ENCODE data around the gene CTXN1. TPM values are rescaled to one million over a fixed set of nuclear protein-coding genes. Genes with fewer than 3 reads are reported as not detected.

Gene CTXN1
- total RNA-seq, 1 experiment from 2014 or later = 54.5 TPM

DNA sequence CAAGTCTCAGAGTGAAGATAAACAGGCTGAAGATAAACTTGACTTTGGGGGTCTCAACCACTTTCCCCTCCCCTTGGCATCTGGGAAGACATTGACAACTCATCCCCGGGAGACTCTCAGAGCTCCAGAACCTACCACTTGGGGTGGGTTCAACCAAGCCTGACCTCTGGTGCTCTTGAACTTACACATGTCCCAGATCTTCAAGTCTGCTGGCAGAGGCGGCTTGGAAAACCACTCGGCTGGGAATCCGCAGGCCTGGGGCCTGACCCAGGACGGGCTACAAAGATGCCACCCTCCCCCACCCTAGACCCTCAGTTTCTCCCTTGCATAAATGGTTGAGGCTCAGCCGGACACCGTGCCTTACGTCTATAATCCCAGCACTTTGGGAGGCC, 37.1 kb downstream of the CTXN1 start:
- peak overlapping the region; percentile 88 for H2AFZ ChIP-seq
- no peaks in the 10 kb centered on the region for H3K9me2 ChIP-seq (ENCODE audit: insufficient read depth)
- peaks cover 25% of the 10 kb centered on the region for H3F3A ChIP-seq (ENCODE audit: insufficient read depth, low read depth)
- intact Hi-C loops (cut with micrococcal nuclease; ENCODE audit: unreplicated experiment) = loop anchor here (2.0 kb wide), 1 partner anchor 20 kb away; no protein-coding TSS in a partner anchor
- ChIA-PET POLR2A (ENCODE audit: unreplicated experiment) (interaction anchor here (0.6 kb wide), 1 partner anchor 32 kb away, joined by 6 read pairs; no protein-coding TSS in a partner anchor), CTCF (interaction anchor here (0.6 kb wide), 1 partner anchor 14 kb away, joined by 10 read pairs; no protein-coding TSS in a partner anchor)
- H3K79me2 ChIP-seq (ENCODE audit: low read depth) = peaks cover 53% of the 10 kb centered on the region
- H3K4me1 ChIP-seq (replicated peaks; ENCODE audit: insufficient read depth) = peaks cover 31% of the 10 kb centered on the region
- DNase-seq = no peak
- no peak overlapping the region for H3K27ac ChIP-seq
- H4K20me1 ChIP-seq (ENCODE audit: insufficient read depth) = no peaks in the 10 kb centered on the region
- H3K27me3 ChIP-seq (ENCODE audit: insufficient read depth, low read depth) = no peaks in the 10 kb centered on the region
- peak overlapping the region; percentile 82 for H3K4me2 ChIP-seq
- TF ChIP-seq, protein P1, sequence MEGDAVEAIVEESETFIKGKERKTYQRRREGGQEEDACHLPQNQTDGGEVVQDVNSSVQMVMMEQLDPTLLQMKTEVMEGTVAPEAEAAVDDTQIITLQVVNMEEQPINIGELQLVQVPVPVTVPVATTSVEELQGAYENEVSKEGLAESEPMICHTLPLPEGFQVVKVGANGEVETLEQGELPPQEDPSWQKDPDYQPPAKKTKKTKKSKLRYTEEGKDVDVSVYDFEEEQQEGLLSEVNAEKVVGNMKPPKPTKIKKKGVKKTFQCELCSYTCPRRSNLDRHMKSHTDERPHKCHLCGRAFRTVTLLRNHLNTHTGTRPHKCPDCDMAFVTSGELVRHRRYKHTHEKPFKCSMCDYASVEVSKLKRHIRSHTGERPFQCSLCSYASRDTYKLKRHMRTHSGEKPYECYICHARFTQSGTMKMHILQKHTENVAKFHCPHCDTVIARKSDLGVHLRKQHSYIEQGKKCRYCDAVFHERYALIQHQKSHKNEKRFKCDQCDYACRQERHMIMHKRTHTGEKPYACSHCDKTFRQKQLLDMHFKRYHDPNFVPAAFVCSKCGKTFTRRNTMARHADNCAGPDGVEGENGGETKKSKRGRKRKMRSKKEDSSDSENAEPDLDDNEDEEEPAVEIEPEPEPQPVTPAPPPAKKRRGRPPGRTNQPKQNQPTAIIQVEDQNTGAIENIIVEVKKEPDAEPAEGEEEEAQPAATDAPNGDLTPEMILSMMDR (conservative IDR thresholded peaks at IDR 0.05) = no peak
- TF ChIP-seq EZH2 (IDR thresholded peaks at IDR 0.05; ENCODE audit: low read depth) = no peak
- no peaks in the 10 kb centered on the region for H3K36me3 ChIP-seq (ENCODE audit: low read depth)
- no TSS peak for BruUV-seq (replicated peaks)
- H3K9me3 ChIP-seq (ENCODE audit: insufficient read depth, low read depth) = no peaks in the 10 kb centered on the region
- H3K4me3 ChIP-seq = peak overlapping the region; percentile 87

DNA sequence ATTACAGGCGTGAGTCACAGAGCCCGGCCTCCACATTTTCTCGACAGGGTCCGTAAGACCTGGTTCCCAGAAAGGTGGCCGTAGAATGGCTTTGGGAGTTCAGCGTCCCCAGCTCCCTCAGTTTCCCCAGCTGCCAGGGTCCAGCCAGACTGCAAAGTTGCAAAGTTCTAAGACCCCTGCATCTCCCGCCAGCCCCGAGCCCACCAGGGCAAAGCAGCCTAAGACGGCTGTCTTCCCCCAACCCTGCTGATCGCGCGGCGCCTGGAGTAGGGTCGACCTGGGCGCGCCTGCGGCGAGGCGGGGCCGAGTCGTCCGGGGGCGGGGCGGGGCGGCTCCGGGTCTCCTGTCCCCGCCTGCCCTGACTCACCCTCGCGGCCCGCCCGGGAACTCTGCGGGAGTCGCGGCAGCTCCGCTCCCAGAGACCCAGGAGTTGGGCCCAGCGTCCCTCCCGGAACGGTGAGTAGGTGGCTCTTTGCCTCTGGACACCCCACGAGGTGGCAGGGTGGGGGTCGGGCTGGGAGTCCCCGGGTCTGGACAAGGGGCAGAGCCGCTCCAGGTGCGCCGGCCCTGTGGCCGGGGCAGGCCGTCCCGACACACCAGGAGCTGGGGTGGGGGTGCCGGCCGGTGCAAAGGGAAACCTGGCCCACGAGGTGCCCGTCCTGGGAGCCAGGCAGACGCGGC, 37.6 kb downstream of the CTXN1 start, which contains the start of gene LRRC8E:
Gene LRRC8E (plus strand): TSS at position 366 of the 681 bp plus-strand sequence. CDS start 7,094 bp downstream, outside the sequence.
- peaks cover 47% of the 10 kb centered on the region for H3K79me2 ChIP-seq (ENCODE audit: low read depth)
- no peaks in the 10 kb centered on the region for H4K20me1 ChIP-seq (ENCODE audit: insufficient read depth)
- H3K4me3 ChIP-seq = peak within 1 kb of the TSS; percentile 87
- no peaks in the 10 kb centered on the region for H3K27me3 ChIP-seq (ENCODE audit: insufficient read depth, low read depth)
- 0 out of 2 replicates have a peak within 1 kb of the TSS, but pooled peaks have one; percentile 5 for H3K27ac ChIP-seq
- intact Hi-C loops (cut with micrococcal nuclease; ENCODE audit: unreplicated experiment) = loop anchor here (2.0 kb wide), 1 partner anchor 19 kb away; no protein-coding TSS in a partner anchor
- H3F3A ChIP-seq (ENCODE audit: insufficient read depth, low read depth) = peaks cover 26% of the 10 kb centered on the region; the same call in 1 of the 2 replicates
- H3K36me3 ChIP-seq (ENCODE audit: low read depth) = no peaks in the 10 kb centered on the region
- H3K9me2 ChIP-seq (ENCODE audit: insufficient read depth) = no peaks in the 10 kb centered on the region
- no TSS peak for BruUV-seq (replicated peaks)
- H3K4me2 ChIP-seq = peak within 1 kb of the TSS; percentile 82
- POLR2A ChIA-PET (ENCODE audit: unreplicated experiment) = no interaction called here
- TF ChIP-seq, protein P1 (conservative IDR thresholded peaks at IDR 0.05) = no peak
- no peak for TF ChIP-seq EZH2 (IDR thresholded peaks at IDR 0.05; ENCODE audit: low read depth)
- peaks cover 26% of the 10 kb centered on the region for H3K4me1 ChIP-seq (replicated peaks; ENCODE audit: insufficient read depth)
- CTCF ChIA-PET = interaction anchor here (0.8 kb wide), 1 partner anchor 56 kb away, joined by 4 read pairs; the partner anchor contains the start of gene TIMM44
- H3K9me3 ChIP-seq (ENCODE audit: insufficient read depth, low read depth) = no peaks in the 10 kb centered on the region
- DNase-seq = peak; percentile 61 to 86
- H2AFZ ChIP-seq = peak within 1 kb of the TSS; percentile 88

DNA sequence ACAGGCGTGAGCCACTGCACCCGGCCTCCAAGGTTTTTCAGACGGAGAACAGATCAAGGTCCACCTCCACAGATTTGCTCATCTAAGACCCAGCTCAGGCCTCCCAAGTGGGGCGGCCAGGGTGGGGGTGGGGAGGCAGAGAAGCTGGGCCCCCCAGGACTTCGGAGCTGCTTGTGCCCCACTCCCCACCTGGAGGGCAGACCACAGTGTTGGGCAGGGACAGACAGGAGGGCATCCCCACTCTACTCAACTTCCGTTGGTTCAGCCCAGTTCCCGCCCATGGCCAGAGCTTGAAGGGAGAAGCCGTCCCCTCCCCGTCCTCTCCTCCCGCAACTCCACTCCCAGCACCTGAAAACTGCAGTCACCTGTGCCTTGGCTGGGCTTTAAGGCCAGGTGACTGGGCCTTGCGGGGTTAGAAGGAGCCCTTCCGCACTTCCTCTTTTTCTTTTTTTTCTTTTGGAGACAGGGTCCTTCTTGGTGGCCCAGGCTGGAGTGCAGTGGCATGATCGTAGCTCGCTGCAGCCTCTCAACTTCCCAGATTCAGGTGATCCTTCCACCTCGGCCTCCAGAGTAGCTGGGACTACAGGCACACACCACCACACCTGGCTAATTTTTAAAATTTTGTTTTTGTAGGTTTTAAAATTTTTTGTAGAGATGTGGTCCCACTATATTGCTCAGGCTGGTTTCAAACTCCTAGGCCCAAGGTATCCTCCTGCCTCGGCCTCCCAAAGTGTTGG, 38.4 kb downstream of the CTXN1 start:
- ChIA-PET CTCF (interaction anchor here (0.5 to 0.8 kb wide), 3 partner anchors 15 to 434 kb away, joined by 4 to 7 read pairs (median 6); partner anchors contain the start of genes NDUFA7, RPS28 and TIMM44), POLR2A (ENCODE audit: unreplicated experiment) (interaction anchor here (0.6 kb wide), 1 partner anchor 315 kb away, joined by 3 read pairs; no protein-coding TSS in a partner anchor)
- H3K4me2 ChIP-seq = peak overlapping the region; percentile 82
- peaks cover 2% of the 10 kb centered on the region; the same call in 1 of the 2 replicates for H4K20me1 ChIP-seq (ENCODE audit: insufficient read depth)
- no peak for TF ChIP-seq EZH2 (IDR thresholded peaks at IDR 0.05; ENCODE audit: low read depth)
- TF ChIP-seq, protein P1 (conservative IDR thresholded peaks at IDR 0.05) = no peak
- H3F3A ChIP-seq (ENCODE audit: insufficient read depth, low read depth) = peaks cover 31% of the 10 kb centered on the region
- BruUV-seq (replicated peaks) = TSS peak; percentile 49
- peaks cover 40% of the 10 kb centered on the region for H3K79me2 ChIP-seq (ENCODE audit: low read depth)
- H2AFZ ChIP-seq = peak overlapping the region; percentile 88
- 0 out of 2 replicates have a peak overlapping the region, but pooled peaks have one; percentile 5 for H3K27ac ChIP-seq
- peak overlapping the region; percentile 87 for H3K4me3 ChIP-seq
- H3K9me2 ChIP-seq (ENCODE audit: insufficient read depth) = no peaks in the 10 kb centered on the region
- intact Hi-C loops (cut with micrococcal nuclease; ENCODE audit: unreplicated experiment) = loop anchor here (2.0 kb wide), 1 partner anchor 19 kb away; no protein-coding TSS in a partner anchor
- no peaks in the 10 kb centered on the region for H3K9me3 ChIP-seq (ENCODE audit: insufficient read depth, low read depth)
- peaks cover 19% of the 10 kb centered on the region; the same call in 1 of the 2 replicates for H3K4me1 ChIP-seq (replicated peaks; ENCODE audit: insufficient read depth)
- DNase-seq = no peak
- H3K36me3 ChIP-seq (ENCODE audit: low read depth) = no peaks in the 10 kb centered on the region
- H3K27me3 ChIP-seq (ENCODE audit: insufficient read depth, low read depth) = no peaks in the 10 kb centered on the region
